Activated naive CD4-positive, alpha-beta T cell treated with anti-CD3 and anti-CD28 coated beads for 36 hours (primary cell): Measurements from ENCODE around the gene PATJ. TPM values are rescaled to one million over a fixed set of nuclear protein-coding genes. Genes with fewer than 3 reads are reported as not detected.

Experiments used
- CTCF ChIA-PET: fragments of 350-600 bp; sonication (Branson Sonifier 250); formaldehyde crosslinking; loops from one replicate; lab custom pipeline; 2021; ENCODE audit warnings: antibody characterized with exemption; lab: Charles Lee
- DNase-seq: peaks from one replicate; pipeline ENCODE4 v3.0.0-alpha.2; 2020
- H3K27ac Mint-ChIP-seq: one replicate; pipeline ENCODE4 v1.8.0; 2021; ENCODE audit warnings: mild to moderate bottlenecking, mixed read lengths
- H3K27me3 Mint-ChIP-seq: one replicate; pipeline ENCODE4 v1.8.0; 2021; ENCODE audit warnings: low read depth, mixed read lengths
- H3K36me3 Mint-ChIP-seq: one replicate; pipeline ENCODE4 v1.8.0; 2021; ENCODE audit warnings: low read depth, mixed read lengths
- H3K4me1 Mint-ChIP-seq: one replicate; pipeline ENCODE4 v1.8.0; 2021; ENCODE audit warnings: low read depth, mixed read lengths
- H3K4me3 Mint-ChIP-seq: one replicate; pipeline ENCODE4 v1.8.0; 2021; ENCODE audit warnings: mild to moderate bottlenecking, moderate library complexity, mixed read lengths
- H3K9me3 Mint-ChIP-seq: one replicate; pipeline ENCODE4 v1.8.0; 2021; ENCODE audit warnings: mixed read lengths
- intact Hi-C: fragments of 100-400 bp; cut with micrococcal nuclease; formaldehyde crosslinking; loops from one replicate; pipeline ENCODE4 v1.15.1; 2023
- total RNA-seq, 2 experiments: library from RNA; stranded (reverse); gene quantifications; one replicate each; pipeline ENCODE4 v1.2.3, GENCODE V29; 2021

Gene PATJ
- total RNA-seq, 2 experiments from 2014 or later = 13.3 to 13.5 TPM

DNA sequence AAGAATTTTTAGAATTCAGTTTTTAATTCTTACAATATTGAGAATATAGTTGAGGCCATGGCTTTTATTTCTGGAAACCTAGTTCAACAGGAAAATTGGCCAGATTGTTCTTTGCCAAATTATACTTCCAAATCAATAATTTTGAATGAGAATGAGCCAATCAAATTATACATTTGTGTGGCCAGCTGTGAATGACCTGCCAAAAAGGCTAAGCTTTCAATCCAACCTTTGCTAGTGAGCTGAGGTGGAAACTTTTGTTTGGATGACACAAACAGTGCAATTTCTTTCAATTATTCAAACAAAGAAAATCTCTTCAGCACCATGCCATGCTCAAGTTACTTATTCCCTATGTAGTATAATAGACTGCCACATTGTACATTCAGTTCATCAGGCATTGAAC lies 167.8 kb downstream of the PATJ start:
- no peaks in the 10 kb centered on the region for H3K27me3 Mint-ChIP-seq
- H3K36me3 Mint-ChIP-seq = peaks cover 20% of the 10 kb centered on the region
- H3K4me3 Mint-ChIP-seq = no peak overlapping the region
- intact Hi-C loops = no loop called here
- no peak overlapping the region for H3K27ac Mint-ChIP-seq
- no peaks in the 10 kb centered on the region for H3K4me1 Mint-ChIP-seq
- no peaks in the 10 kb centered on the region for H3K9me3 Mint-ChIP-seq
- no peak for DNase-seq
- CTCF ChIA-PET = no interaction called here

DNA sequence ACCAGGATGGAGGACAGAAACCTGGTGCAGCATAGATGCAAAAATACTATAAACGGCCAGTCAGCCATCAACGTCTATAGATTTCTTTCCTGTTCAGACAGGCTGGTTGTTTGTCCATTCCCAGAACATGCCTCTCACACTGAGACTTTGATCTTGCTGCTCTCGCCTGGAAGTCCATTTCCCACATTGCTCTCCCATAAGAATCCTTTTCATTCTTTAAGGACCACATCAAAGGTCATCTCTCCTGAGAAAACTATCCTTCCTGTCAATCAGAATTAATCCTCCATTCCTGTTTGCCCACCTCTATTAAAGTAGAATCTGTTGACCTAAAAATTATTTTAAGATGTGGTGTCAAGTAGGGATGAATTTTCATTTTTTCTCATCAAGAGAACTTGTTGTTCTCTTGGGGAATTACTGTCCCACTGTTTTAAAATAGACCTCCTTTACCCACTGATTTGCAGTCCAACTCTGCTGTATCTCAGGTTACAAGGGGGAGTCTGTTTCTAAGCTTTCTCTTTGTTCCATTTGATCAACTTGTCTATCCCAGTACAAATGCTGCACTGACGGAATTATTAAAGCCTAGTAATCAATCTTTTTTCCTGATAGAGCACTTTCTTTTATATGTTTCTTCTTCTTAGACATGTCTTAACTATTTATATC lies 172.7 kb downstream of the PATJ start:
- Mint-ChIP-seq H3K27me3 (no peaks in the 10 kb centered on the region), H3K4me3 (no peak overlapping the region), H3K9me3 (no peaks in the 10 kb centered on the region), H3K4me1 (no peaks in the 10 kb centered on the region), H3K27ac (no peak overlapping the region), H3K36me3 (peaks cover 25% of the 10 kb centered on the region)
- CTCF ChIA-PET = no interaction called here
- no peak for DNase-seq
- intact Hi-C loops = no loop called here

DNA sequence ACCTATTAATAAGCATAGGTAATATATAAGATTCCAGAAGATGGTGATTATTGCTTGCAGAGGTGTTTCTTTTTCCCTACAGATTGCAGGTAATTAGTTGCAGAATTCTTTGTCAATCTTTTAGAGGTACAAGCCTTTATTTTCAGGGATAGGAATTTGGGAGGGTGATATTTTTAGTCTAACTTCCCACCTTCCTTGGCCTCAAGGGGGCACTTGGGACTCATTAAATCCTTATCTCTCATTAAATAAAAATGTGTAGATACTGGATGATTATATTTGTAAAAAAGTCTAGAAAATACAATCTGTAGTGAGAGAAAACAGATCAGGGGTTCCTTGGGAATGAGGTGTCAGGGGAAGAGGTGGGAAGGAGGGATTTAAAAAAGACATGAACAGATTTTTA lies 179.2 kb downstream of the PATJ start:
- H3K9me3 Mint-ChIP-seq = no peaks in the 10 kb centered on the region
- H3K4me3 Mint-ChIP-seq = no peak overlapping the region
- CTCF ChIA-PET = no interaction called here
- H3K36me3 Mint-ChIP-seq = peaks cover 23% of the 10 kb centered on the region
- intact Hi-C loops = no loop called here
- DNase-seq = no peak
- no peaks in the 10 kb centered on the region for H3K27me3 Mint-ChIP-seq
- no peaks in the 10 kb centered on the region for H3K4me1 Mint-ChIP-seq
- H3K27ac Mint-ChIP-seq = no peak overlapping the region

DNA sequence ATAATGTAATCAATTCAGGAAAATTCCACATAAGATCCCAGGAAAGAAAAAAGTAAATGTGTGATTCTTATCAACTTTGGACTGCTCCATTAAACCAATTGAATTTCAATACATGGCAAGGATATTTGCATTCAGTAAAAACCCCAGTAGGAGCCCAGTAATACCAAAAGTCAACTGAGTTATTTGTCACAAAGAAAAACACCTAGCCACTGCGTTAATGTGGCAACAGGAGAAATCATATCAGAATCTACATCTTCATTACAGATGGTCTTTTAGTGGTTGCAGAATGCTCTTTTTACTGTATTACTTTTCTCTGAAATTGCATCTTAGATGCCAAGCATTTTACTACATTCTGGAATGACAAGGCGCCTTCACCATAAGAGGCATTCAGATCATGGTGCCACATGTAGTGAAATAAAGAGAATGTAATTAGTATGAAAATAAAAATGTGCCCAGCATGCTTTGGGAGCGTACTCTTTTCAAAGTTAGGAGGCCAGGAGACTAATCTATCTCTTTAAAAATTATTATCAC lies 180.7 kb downstream of the PATJ start:
- CTCF ChIA-PET = no interaction called here
- intact Hi-C loops = no loop called here
- Mint-ChIP-seq H3K4me3 (no peak overlapping the region), H3K9me3 (no peaks in the 10 kb centered on the region), H3K27me3 (no peaks in the 10 kb centered on the region), H3K4me1 (no peaks in the 10 kb centered on the region), H3K36me3 (peaks cover 17% of the 10 kb centered on the region), H3K27ac (no peak overlapping the region)
- DNase-seq = no peak

DNA sequence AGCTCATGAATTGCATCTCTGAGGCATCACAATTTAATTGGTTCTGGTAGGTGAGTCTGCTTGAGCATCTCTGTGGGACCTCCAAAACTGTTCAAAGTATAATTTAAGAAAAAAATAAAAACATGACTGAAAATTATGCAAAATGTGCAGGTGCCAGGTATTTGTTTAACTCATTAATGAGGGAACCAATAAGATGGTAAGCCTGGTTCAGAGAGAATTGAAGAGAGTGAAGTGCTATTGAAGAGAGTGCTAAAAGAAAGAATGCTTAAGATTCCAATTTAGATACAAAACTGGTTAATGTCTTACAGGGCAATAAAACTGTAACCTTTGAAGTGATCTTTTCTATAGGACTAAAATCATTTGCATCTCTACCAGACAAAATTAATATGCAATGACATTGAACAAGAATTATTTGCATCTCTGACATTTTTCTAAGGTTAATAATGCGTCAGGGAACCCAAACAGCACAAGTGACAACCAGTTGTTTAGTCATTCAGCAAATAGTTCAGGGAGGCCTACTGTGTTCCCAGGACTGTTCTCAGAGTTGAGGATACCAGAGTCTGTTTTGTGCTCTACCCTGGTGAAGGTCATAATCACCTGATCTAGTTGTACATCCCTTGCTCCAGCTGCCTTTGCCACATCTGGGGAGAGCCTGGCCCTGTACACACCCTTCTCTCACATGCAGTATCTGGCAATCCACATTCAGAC lies 183.5 kb downstream of the PATJ start:
- H3K27me3 Mint-ChIP-seq = no peaks in the 10 kb centered on the region

DNA sequence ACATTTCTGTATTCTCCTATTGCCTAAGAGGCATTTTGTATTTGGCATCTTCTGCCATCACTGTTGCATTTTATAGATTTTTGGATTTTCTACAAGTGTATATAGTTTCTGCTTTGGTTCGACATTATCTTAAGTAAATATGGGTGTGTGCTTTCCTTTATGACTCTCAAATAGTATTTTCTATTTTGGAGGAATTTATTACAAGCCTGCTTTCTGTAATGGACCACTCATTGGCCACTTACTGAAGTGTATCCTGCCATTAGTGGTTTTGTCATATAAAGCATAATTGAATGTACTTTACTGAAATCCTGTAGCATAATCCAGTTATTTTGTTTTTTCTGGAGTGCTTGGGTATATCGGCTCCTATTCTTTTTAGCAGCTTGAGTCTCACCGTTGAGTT lies 184.3 kb downstream of the PATJ start:
- no peak overlapping the region for H3K4me3 Mint-ChIP-seq
- peaks cover 14% of the 10 kb centered on the region for H3K36me3 Mint-ChIP-seq
- no peaks in the 10 kb centered on the region for H3K27me3 Mint-ChIP-seq
- H3K4me1 Mint-ChIP-seq = no peaks in the 10 kb centered on the region
- no peak for DNase-seq
- CTCF ChIA-PET = no interaction called here
- H3K27ac Mint-ChIP-seq = no peak overlapping the region
- H3K9me3 Mint-ChIP-seq = no peaks in the 10 kb centered on the region
- intact Hi-C loops = no loop called here

More for the DNA sequence above, 183.5 kb downstream of the PATJ start:
- CTCF ChIA-PET = no interaction called here
- no peak overlapping the region for H3K27ac Mint-ChIP-seq
- no peaks in the 10 kb centered on the region for H3K4me1 Mint-ChIP-seq
- intact Hi-C loops = no loop called here
- H3K9me3 Mint-ChIP-seq = no peaks in the 10 kb centered on the region
- H3K4me3 Mint-ChIP-seq = no peak overlapping the region
- peaks cover 12% of the 10 kb centered on the region for H3K36me3 Mint-ChIP-seq
- DNase-seq = no peak

DNA sequence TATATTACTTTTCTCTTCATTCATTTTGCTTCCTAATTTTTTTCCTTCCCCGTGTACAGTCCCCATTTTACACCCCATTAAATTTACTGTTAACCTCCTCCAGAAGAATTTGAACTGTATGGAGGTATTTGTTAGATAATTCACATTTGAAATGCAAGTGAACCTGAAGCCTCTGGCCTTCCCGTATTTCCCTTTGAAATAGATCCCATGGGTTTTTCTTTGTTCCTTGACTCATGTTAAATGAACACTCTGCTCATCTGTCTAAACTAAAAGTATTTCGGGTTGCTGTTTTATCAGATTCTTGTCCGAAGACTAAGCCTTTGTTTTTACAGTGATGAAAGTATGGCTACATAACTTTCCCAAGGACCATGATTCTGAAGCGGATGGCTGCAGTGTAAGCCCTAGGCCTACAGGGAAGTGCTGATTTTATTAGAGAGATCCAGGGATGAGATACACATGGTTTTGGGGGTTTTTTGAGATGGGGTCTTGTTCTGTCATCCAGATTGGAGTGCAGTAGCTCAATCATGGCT lies 187.9 kb downstream of the PATJ start:
- CTCF ChIA-PET = no interaction called here
- no peak for DNase-seq
- Mint-ChIP-seq H3K36me3 (peaks cover 12% of the 10 kb centered on the region), H3K9me3 (no peaks in the 10 kb centered on the region), H3K4me3 (no peak overlapping the region), H3K27ac (no peak overlapping the region), H3K27me3 (no peaks in the 10 kb centered on the region), H3K4me1 (peaks cover 6% of the 10 kb centered on the region)
- intact Hi-C loops = no loop called here

DNA sequence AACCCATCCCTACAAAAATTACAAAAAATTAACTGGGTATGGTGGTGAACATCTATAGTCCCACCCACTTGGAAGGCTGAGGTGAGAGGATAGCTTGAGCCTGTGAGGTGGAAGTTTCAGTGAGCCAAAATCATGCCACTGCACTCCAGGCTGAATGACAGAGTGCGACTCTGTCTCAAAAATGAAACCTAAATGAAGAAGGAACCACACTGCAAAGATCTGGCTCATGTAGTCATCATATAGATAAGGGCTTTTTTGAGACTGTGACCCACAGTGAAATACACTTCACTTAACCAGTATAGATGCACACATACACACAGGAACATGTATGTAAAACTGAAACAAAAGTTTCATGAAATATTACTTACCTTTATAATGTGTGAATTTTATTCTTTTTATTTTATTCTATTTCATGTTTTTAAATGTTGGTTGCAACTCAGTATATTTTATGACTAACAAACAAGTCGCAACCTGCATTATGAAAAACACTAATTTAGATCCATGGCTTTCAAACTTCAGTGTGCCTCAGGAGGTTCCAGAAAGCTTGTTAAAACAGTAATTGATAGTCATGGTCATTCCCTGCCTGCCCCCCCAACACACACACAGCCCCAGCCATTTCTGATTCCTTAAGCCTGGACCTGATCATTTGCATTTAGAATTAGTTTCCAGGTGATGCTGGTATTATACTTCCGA lies 189.5 kb downstream of the PATJ start:
- CTCF ChIA-PET = no interaction called here
- Mint-ChIP-seq H3K4me3 (no peak overlapping the region), H3K36me3 (peaks cover 12% of the 10 kb centered on the region), H3K4me1 (peaks cover 6% of the 10 kb centered on the region), H3K27me3 (no peaks in the 10 kb centered on the region), H3K27ac (no peak overlapping the region), H3K9me3 (no peaks in the 10 kb centered on the region)
- no peak for DNase-seq
- intact Hi-C loops = no loop called here

DNA sequence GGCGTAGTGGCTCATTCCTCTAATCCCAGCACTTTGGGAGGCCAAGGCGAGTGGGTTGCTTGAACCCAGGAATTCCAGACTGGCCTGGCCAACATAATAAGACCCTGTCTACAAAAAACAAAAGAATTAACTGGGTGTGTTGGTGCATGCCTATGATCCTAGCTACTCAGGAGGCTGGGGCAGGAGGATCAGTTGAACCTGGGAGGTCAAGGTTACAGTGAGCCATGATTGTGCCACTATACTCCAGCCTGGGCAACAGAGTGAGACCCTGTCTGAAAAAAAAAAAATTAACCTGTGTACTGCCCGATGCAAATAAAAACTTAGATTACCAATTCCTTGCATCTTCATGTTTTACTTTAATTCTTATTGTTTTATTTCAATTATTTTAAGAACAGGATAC lies 193.2 kb downstream of the PATJ start:
- intact Hi-C loops = no loop called here
- H3K27ac Mint-ChIP-seq = no peak overlapping the region
- CTCF ChIA-PET = interaction anchor here (0.7 kb wide), 1 partner anchor 1002 kb away, joined by 4 read pairs; no protein-coding TSS in a partner anchor

DNA sequence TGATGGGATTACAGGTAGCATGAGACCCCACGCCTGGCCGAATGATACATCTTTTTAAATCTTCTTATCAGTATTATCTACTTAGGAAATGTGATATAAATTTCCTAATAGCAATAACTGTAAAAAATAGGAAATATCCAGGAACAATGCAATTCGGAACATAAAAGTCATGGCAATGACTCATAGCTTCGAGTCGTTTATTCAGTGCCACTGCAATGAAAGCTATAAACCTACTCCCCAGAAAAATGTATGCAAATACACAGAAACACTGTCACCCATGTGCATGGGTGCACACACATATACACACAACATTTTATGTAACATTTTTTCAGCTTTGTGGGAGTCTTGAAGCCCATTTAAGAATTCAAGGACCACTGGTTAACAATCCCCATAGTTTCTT lies 194.6 kb downstream of the PATJ start:
- no peak for DNase-seq
- peaks cover 7% of the 10 kb centered on the region for H3K36me3 Mint-ChIP-seq
- H3K4me1 Mint-ChIP-seq = peaks cover 6% of the 10 kb centered on the region
- H3K27me3 Mint-ChIP-seq = no peaks in the 10 kb centered on the region
- no peak overlapping the region for H3K27ac Mint-ChIP-seq
- CTCF ChIA-PET = interaction anchor here (0.6 to 0.9 kb wide), 3 partner anchors 146 to 889 kb away, joined by 3 to 4 read pairs (median 4); no protein-coding TSS in a partner anchor
- intact Hi-C loops = no loop called here
- H3K4me3 Mint-ChIP-seq = no peak overlapping the region
- no peaks in the 10 kb centered on the region for H3K9me3 Mint-ChIP-seq

More for the DNA sequence above, 193.2 kb downstream of the PATJ start:
- no peak for DNase-seq
- no peaks in the 10 kb centered on the region for H3K27me3 Mint-ChIP-seq
- H3K4me3 Mint-ChIP-seq = no peak overlapping the region
- H3K4me1 Mint-ChIP-seq = peaks cover 6% of the 10 kb centered on the region
- no peaks in the 10 kb centered on the region for H3K9me3 Mint-ChIP-seq
- peaks cover 7% of the 10 kb centered on the region for H3K36me3 Mint-ChIP-seq

DNA sequence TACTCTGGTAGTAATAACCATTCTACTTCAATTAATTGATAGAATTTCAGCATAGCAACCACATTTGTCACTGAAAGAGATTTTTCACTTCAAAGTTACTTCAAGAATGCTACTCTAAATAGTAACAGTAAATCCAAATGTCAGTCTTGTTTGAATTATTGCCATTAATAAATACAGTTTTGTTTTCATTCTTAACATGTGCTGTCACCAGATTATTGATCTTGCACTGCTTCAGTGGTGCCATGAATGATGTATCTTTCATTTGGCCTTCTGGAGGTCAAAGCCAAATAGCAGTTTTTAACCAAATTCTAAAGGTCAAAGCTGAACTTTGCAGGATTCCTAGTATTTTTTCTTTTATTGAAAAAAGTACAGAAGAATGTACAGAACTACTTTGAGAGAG lies 199.5 kb downstream of the PATJ start:
- no peaks in the 10 kb centered on the region for H3K4me1 Mint-ChIP-seq
- DNase-seq = no peak
- H3K4me3 Mint-ChIP-seq = no peak overlapping the region
- CTCF ChIA-PET = no interaction called here
- H3K36me3 Mint-ChIP-seq = peaks cover 1% of the 10 kb centered on the region
- no peaks in the 10 kb centered on the region for H3K27me3 Mint-ChIP-seq
- peaks cover 2% of the 10 kb centered on the region for H3K9me3 Mint-ChIP-seq
- no peak overlapping the region for H3K27ac Mint-ChIP-seq
- intact Hi-C loops = no loop called here

DNA sequence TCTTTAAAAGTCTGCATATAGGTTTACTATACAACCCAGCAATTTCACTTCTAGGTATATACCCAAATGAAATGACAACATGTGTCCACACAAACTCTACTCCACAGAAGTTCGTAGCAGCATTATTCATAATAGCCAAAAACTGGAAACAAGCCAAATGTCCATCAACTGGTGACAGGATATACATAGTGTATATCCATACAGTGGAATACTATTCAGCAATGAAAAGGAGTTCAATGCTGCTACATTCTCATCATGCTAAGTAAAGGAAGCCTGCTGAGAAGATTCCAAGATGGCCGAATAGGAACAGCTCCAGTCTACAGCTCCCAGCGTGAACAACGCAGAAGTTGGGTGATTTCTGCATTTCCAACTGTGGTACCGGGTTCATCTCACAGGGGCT lies 200.6 kb downstream of the PATJ start:
- intact Hi-C loops = no loop called here
- H3K36me3 Mint-ChIP-seq = peaks cover 1% of the 10 kb centered on the region
- CTCF ChIA-PET = no interaction called here
- H3K27ac Mint-ChIP-seq = no peak overlapping the region
- no peak overlapping the region for H3K4me3 Mint-ChIP-seq
- no peaks in the 10 kb centered on the region for H3K4me1 Mint-ChIP-seq
- peaks cover 4% of the 10 kb centered on the region for H3K9me3 Mint-ChIP-seq
- no peak for DNase-seq
- H3K27me3 Mint-ChIP-seq = no peaks in the 10 kb centered on the region
